ENCODE data around the gene DSCAML1. TPM values are rescaled to one million over a fixed set of nuclear protein-coding genes. Genes with fewer than 3 reads are reported as not detected.

Gene DSCAML1
- total RNA-seq, 4 donors from 2014 or later = 0.54 to 1.8 (median 0.99) TPM

GRCh38 chr11:117426941-117427340 is 370.1 kb downstream of the DSCAML1 start:
- Histone ChIP-seq H3K9me3 (no peaks in the 10 kb centered on the region), H3K27ac (no peak overlapping the region), H3K4me1 (peaks cover 15 to 42% of the 10 kb centered on the region in 2 donors), H3K4me3 (replicated peaks in 1 of 3) (no peak overlapping the region), H3K36me3 (no peaks in the 10 kb centered on the region), H3K27me3 (no peaks in the 10 kb centered on the region)
- intact Hi-C loops (cut with DNase I) = loop anchor here (5.0 kb wide), 3 partner anchors 370 to 625 kb away; partner anchors contain the start of gene DSCAML1
- no peak for TF ChIP-seq CTCF (IDR thresholded peaks at IDR 0.05)
- no peak for TF ChIP-seq POLR2A (IDR thresholded peaks at IDR 0.05)
- peak; percentile 52 to 69 for DNase-seq
- 47 to 49% methylated on average over 7 of the region's 7 CpGs for whole genome bisulfite sequencing, 2 donors

- peak; percentile 69 to 78 for DNase-seq
- Histone ChIP-seq H3K27me3 (no peaks in the 10 kb centered on the region), H3K4me1 (peaks cover 15 to 36% of the 10 kb centered on the region in 2 donors), H3K27ac (no peak overlapping the region), H3K36me3 (no peaks in the 10 kb centered on the region), H3K4me3 (replicated peaks in 1 of 3) (no peak overlapping the region), H3K9me3 (no peaks in the 10 kb centered on the region)
- 12 to 13% methylated on average over 7 to 13 of the region's 17 CpGs for WGBS, 2 donors
- TF ChIP-seq POLR2A (IDR thresholded peaks at IDR 0.05) = no peak
- TF ChIP-seq CTCF (IDR thresholded peaks at IDR 0.05) = peak; percentile 91 to 99 (median 94)
- intact Hi-C loops (cut with DNase I) = loop anchor here (5.0 kb wide), 3 partner anchors 371 to 626 kb away; partner anchors contain the start of gene DSCAML1
These were observed 370.7 kb downstream of the DSCAML1 start for GRCh38 chr11:117426297-117426685.

GRCh38 chr11:117425679-117426296 is 371.2 kb downstream of the DSCAML1 start:
- 60 to 66% methylated on average over 13 of the region's 13 CpGs for WGBS, 2 donors

GRCh38 chr11:117424781-117425180 is 372.2 kb downstream of the DSCAML1 start:
- TF ChIP-seq POLR2A (IDR thresholded peaks at IDR 0.05) (no peak), CTCF (IDR thresholded peaks at IDR 0.05) (no peak)
- H3K4me1 ChIP-seq = peaks cover 11 to 22% of the 10 kb centered on the region in 2 donors
- intact Hi-C loops (cut with DNase I) = loop anchor here (5.0 kb wide), 3 partner anchors 373 to 628 kb away; partner anchors contain the start of gene DSCAML1
- peak; percentile 55 to 64 for DNase-seq
- H3K36me3 ChIP-seq = no peaks in the 10 kb centered on the region
- H3K27ac ChIP-seq = no peak overlapping the region
- no peak overlapping the region for H3K4me3 ChIP-seq (replicated peaks in 1 of 3)
- no peaks in the 10 kb centered on the region for H3K27me3 ChIP-seq
- H3K9me3 ChIP-seq = no peaks in the 10 kb centered on the region
- WGBS, 2 donors = 23 to 33% methylated on average over 4 of the region's 4 CpGs

More at GRCh38 chr11:117425679-117426296, 371.2 kb downstream of the DSCAML1 start:
- no peak overlapping the region for H3K4me3 ChIP-seq (replicated peaks in 1 of 3)
- no peak overlapping the region for H3K27ac ChIP-seq
- no peak for DNase-seq
- intact Hi-C loops (cut with DNase I) = loop anchor here (5.0 kb wide), 3 partner anchors 372 to 627 kb away; partner anchors contain the start of gene DSCAML1
- H3K36me3 ChIP-seq = no peaks in the 10 kb centered on the region
- no peaks in the 10 kb centered on the region for H3K27me3 ChIP-seq
- H3K9me3 ChIP-seq = no peaks in the 10 kb centered on the region
- TF ChIP-seq POLR2A (IDR thresholded peaks at IDR 0.05) = no peak
- H3K4me1 ChIP-seq = peaks cover 11 to 31% of the 10 kb centered on the region in 2 donors

- Histone ChIP-seq H3K4me3 (replicated peaks in 1 of 3) (no peak overlapping the region), H3K36me3 (no peaks in the 10 kb centered on the region), H3K9me3 (no peaks in the 10 kb centered on the region), H3K27me3 (no peaks in the 10 kb centered on the region), H3K27ac (no peak overlapping the region), H3K4me1 (peaks cover 11 to 17% of the 10 kb centered on the region in 2 donors)
- no peak for DNase-seq
- intact Hi-C loops (cut with DNase I) = no loop called here
- TF ChIP-seq CTCF (IDR thresholded peaks at IDR 0.05) (no peak), POLR2A (IDR thresholded peaks at IDR 0.05) (no peak)
- WGBS, 2 donors = 87 to 94% methylated on average over 14 of the region's 14 CpGs
These were observed 373.9 kb downstream of the DSCAML1 start for GRCh38 chr11:117423046-117423575.
